Inflammatory macrophage treated with lipopolysaccharide for 1 hour (primary cell): ENCODE data around the gene PRMT5.
A peak's percentile ranks its signal among the peaks of the same experiment; 100 is the strongest.

Experiments
- DNase-seq, 2 donors: peaks; one replicate each; pipeline ENCODE4 v3.0.0-alpha.2; 2020 to 2022

PRMT5 gene

DNA sequence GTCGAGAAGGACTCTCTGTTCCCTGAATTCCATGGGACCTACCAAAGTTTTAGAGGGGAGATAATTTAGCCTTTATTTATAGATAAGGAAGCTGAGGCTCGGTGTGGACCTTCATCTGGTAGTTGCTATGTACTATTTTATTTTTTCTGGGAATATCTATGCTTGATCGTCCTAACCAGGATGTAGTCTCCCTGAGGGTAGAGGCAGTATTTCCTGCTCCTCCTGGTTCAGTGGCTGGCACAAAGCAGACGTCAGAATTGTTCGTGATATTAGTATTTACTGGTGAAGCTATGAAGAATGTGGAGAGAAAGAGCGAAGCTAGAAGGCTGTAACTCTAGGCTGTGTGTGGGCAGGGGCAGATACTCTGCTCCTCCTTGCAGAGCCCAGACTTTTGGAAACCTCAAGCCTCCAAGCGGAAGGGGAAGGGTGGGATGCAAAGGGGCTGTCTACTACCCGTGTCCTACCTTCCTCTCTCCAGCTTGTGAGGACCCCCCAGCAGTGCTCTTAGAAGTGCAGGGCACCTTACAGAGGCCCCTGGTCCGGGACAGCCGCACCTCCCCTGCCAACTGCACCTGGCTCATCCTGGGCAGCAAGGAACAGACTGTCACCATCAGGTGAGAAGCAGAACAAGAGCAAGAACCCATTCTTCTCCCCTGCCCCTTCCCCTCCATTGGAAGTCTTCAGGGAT lies 56.2 kb downstream of the PRMT5 start:
- no peak for DNase-seq

DNA sequence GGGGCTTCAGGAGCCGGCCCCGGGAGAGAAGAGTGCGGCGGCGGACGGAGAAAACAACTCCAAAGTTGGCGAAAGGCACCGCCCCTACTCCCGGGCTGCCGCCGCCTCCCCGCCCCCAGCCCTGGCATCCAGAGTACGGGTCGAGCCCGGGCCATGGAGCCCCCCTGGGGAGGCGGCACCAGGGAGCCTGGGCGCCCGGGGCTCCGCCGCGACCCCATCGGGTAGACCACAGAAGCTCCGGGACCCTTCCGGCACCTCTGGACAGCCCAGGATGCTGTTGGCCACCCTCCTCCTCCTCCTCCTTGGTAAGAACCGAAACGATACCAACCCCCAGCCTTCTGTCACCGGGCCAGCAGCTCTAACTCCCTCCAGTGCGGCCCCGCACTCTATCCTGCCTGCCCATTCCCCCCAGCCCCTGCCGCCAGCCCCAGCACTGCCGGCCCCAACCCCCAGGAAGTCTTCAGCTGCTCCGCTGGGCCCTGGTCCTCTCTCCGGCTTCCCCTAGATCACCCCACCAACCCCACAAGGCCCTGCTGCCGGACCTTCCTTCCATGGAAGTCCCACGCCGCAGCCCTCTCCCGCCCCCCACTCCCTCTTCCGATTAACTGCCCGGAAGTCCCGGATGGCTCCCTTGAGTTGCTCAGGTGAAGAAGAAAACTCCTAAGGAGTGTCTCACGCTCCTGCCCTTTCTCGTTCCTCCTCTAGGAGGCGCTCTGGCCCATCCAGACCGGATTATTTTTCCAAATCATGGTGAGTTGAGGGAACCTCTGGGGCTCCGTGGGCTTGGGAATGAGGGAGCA lies 56.9 kb downstream of the PRMT5 start:
- DNase-seq: peak; percentile 59 to 91

DNA sequence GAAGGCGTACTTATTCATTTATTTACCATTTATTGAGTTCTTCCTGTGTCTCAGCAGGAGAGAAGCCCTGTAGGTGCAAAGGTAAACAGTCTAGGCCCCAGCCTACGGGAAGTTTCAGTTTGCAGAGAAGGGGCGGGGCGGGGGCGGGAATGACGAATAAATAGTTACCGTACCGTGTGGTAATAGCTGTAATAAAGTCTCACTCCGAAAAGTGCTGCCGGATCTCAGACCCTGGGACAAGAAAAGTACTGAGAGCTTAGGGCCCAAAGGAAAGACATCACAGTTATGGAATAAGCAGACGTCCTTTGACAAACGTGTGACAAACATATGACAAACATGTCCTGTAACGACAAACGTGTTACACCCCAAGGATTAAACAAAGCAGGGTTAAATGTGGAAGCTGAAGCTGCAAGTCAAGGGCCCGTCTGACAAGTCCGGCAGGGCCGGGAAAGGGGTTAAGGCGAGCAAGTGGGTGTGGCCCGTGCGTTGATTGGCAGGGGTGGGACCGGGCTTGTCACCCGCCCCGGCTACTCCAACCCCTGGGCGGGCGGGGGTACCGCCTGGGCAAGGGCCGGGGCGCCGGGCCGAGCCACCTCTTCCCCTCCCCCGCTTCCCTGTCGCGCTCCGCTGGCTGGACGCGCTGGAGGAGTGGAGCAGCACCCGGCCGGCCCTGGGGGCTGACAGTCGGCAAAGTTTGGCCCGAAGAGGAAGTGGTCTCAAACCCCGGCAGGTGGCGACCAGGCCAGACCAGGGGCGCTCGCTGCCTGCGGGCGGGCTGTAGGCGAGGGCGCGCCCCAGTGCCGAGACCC lies 57.7 kb downstream of the PRMT5 start, which contains the start of gene LRP10:
Gene LRP10 (plus strand): TSS at position 517 of the 809 bp plus-strand sequence. CDS start 564 bp downstream, outside the sequence.
- DNase-seq: peak; percentile 86 to 89

DNA sequence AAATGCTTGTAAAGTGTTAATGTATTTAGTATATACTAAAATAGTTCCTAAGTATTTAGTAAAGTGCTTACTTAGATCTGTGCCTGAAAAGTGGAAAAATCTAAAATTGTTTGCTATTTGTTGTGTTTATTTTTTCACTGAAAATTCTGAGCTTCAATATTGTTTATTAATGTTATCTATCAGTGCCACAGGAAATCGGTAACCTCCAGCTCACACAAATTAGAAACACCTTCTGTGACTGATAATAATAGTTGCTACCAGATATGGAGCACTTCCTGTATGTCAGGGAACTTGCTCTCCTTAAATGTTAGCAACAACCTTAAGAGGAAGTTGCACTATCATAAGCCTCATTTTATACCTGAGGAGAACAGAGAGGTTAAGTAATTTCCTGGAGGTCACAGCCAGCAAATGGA lies 58.4 kb downstream of the PRMT5 start:
- peak in 1 of 2 donors; percentile 52 for DNase-seq
